ENCODE results near the gene CDKAL1.

The CDKAL1 gene

GRCh38 chr6:21281366-21281765, 747.1 kb downstream of the CDKAL1 start:
- DNase-seq = no peak

All from stimulated activated CD4-positive, alpha-beta T cell treated with anti-CD3 and anti-CD28 coated beads, Interleukin-4, amount 100 ng/mL, for 24 hours (primary cell).